ENCODE results near the gene RGS2.

Gene RGS2

GRCh38 chr1:192832492-192832891 lies 23.7 kb downstream of the RGS2 start:
- no peak for DNase-seq

GRCh38 chr1:192835116-192835515 lies 26.3 kb downstream of the RGS2 start:
- DNase-seq, result no peak

- no peak for DNase-seq
Observed at GRCh38 chr1:192839162-192840066, 30.6 kb downstream of the RGS2 start.

GRCh38 chr1:192844360-192844759 lies 35.5 kb downstream of the RGS2 start:
- no peak for DNase-seq

- no peak for DNase-seq
Observed at GRCh38 chr1:192846950-192847349, 38.1 kb downstream of the RGS2 start.

GRCh38 chr1:192849011-192849410 lies 40.2 kb downstream of the RGS2 start:
- no peak for DNase-seq

GRCh38 chr1:192849442-192849841 lies 40.6 kb downstream of the RGS2 start:
- DNase-seq, result no peak

GRCh38 chr1:192852001-192852947 lies 43.4 kb downstream of the RGS2 start:
- DNase-seq, result no peak

- no peak for DNase-seq
Observed at GRCh38 chr1:192858456-192858855, 49.6 kb downstream of the RGS2 start.

GRCh38 chr1:192859808-192860207 lies 51.0 kb downstream of the RGS2 start:
- no peak for DNase-seq

GRCh38 chr1:192860478-192861185 lies 51.8 kb downstream of the RGS2 start:
- DNase-seq, result no peak

- DNase-seq, result no peak
Observed at GRCh38 chr1:192861860-192862259, 53.0 kb downstream of the RGS2 start.
